ENCODE results near the gene SH3PXD2A. TPM values are rescaled to one million over a fixed set of nuclear protein-coding genes. Genes with fewer than 3 reads are reported as not detected.

Gene SH3PXD2A
- total RNA-seq, 1 donor, result 58.3 TPM

- DNase-seq (ENCODE audit: low read depth), result no peak
- H3K4me3 ChIP-seq (ENCODE audit: low read depth, low read length), result no peak overlapping the region
- TF ChIP-seq CTCF (IDR thresholded peaks at IDR 0.05; ENCODE audit: insufficient read depth, low read depth, low read length), result no peak
Measured at GRCh38 chr10:103869336-103869735, 14.0 kb upstream of the SH3PXD2A start.

- no peak for TF ChIP-seq CTCF (IDR thresholded peaks at IDR 0.05; ENCODE audit: insufficient read depth, low read depth, low read length)
- no peak overlapping the region for H3K4me3 ChIP-seq (ENCODE audit: low read depth, low read length)
- DNase-seq (ENCODE audit: low read depth), result no peak
Measured at GRCh38 chr10:103868200-103868599, 12.8 kb upstream of the SH3PXD2A start.

GRCh38 chr10:103861505-103861904 is 6.1 kb upstream of the SH3PXD2A start:
- no peak overlapping the region for H3K4me3 ChIP-seq (ENCODE audit: low read depth, low read length)
- TF ChIP-seq CTCF (IDR thresholded peaks at IDR 0.05; ENCODE audit: insufficient read depth, low read depth, low read length), result no peak
- no peak for DNase-seq (ENCODE audit: low read depth)

GRCh38 chr10:103859161-103860086 is 4.0 kb upstream of the SH3PXD2A start:
- DNase-seq (ENCODE audit: low read depth), result peak; percentile 79
- H3K4me3 ChIP-seq (ENCODE audit: low read depth, low read length), result no peak overlapping the region
- peak; percentile 60 for TF ChIP-seq CTCF (IDR thresholded peaks at IDR 0.05; ENCODE audit: insufficient read depth, low read depth, low read length)

- no peak overlapping the region for H3K4me3 ChIP-seq (ENCODE audit: low read depth, low read length)
- DNase-seq (ENCODE audit: low read depth), result no peak
- TF ChIP-seq CTCF (IDR thresholded peaks at IDR 0.05; ENCODE audit: insufficient read depth, low read depth, low read length), result no peak
Measured at GRCh38 chr10:103858360-103858759, 3.0 kb upstream of the SH3PXD2A start.

- TF ChIP-seq CTCF (IDR thresholded peaks at IDR 0.05; ENCODE audit: insufficient read depth, low read depth, low read length), result no peak
- no peak overlapping the region for H3K4me3 ChIP-seq (ENCODE audit: low read depth, low read length)
- DNase-seq (ENCODE audit: low read depth), result no peak
Measured at GRCh38 chr10:103856797-103857170, 1.4 kb upstream of the SH3PXD2A start.

Measured in fibroblast of villous mesenchyme (primary cell).